ELR (cell line): ENCODE measurements around the gene ESR2.
"Not testable (repeated sequence)": the region's sequence is repeated elsewhere in the genome, so short reads cannot be mapped to it uniquely, and the experiment has no call there.

Experiments used
- DNase-seq: peaks from one replicate; pipeline ENCODE4 v3.0.0-alpha.2; 2015; ENCODE audit warnings: low read depth

Gene ESR2

GRCh38 chr14:64293976-64294671 is at the start of gene ESR2:
TSS of gene ESR2 (minus strand) at chr14:64294371. CDS start at chr14:64282985, 11,386 bp downstream.
- DNase-seq = peak; percentile 32

GRCh38 chr14:64340560-64341196 is 46.5 kb upstream of the ESR2 start:
- DNase-seq = peak; percentile 8

GRCh38 chr14:64338616-64339316 is 44.6 kb upstream of the ESR2 start:
- peak; percentile 99 for DNase-seq

GRCh38 chr14:64337888-64338615 is 43.9 kb upstream of the ESR2 start:
- peak; percentile 78 for DNase-seq

- no peak for DNase-seq
These were observed 35.0 kb upstream of the ESR2 start for GRCh38 chr14:64329149-64329548.

GRCh38 chr14:64326502-64326901 is 32.3 kb upstream of the ESR2 start:
- DNase-seq = no peak

GRCh38 chr14:64324895-64325294 is 30.7 kb upstream of the ESR2 start:
- peak; percentile 41 for DNase-seq

- no peak for DNase-seq
These were observed 30.3 kb upstream of the ESR2 start for GRCh38 chr14:64324461-64324860.

GRCh38 chr14:64320362-64320761 is 26.2 kb upstream of the ESR2 start:
- DNase-seq = not testable (repeated sequence)

GRCh38 chr14:64318695-64319094 is 24.5 kb upstream of the ESR2 start:
- not testable (repeated sequence) for DNase-seq

- DNase-seq = peak; percentile 79
These were observed 9.3 kb upstream of the ESR2 start for GRCh38 chr14:64303471-64303917.

- DNase-seq = peak; percentile 40
These were observed 4.6 kb upstream of the ESR2 start for GRCh38 chr14:64298773-64299172.

GRCh38 chr14:64296561-64296960 is 2.4 kb upstream of the ESR2 start:
- DNase-seq = peak; percentile 44

GRCh38 chr14:64294672-64295413 is 672 bp upstream of the ESR2 start:
- DNase-seq = peak; percentile 74

- DNase-seq = no peak
These were observed 2.0 kb downstream of the ESR2 start for GRCh38 chr14:64292197-64292596.

GRCh38 chr14:64289571-64289970 is 4.6 kb downstream of the ESR2 start:
- no peak for DNase-seq

GRCh38 chr14:64281805-64282204 is 12.4 kb downstream of the ESR2 start:
- DNase-seq = no peak

GRCh38 chr14:64279704-64280668 is 14.2 kb downstream of the ESR2 start:
- no peak for DNase-seq

- DNase-seq = no peak
These were observed 15.7 kb downstream of the ESR2 start for GRCh38 chr14:64278458-64278857.

GRCh38 chr14:64272019-64272418 is 22.2 kb downstream of the ESR2 start:
- DNase-seq = no peak
